Measurements from ENCODE around the gene PDZD8. TPM values are rescaled to one million over a fixed set of nuclear protein-coding genes. Genes with fewer than 3 reads are reported as not detected.

Gene PDZD8
- total and polyA plus RNA-seq, 2 donors: 14.5 to 28.2 TPM

GRCh38 chr10:117350909-117351308, 24.3 kb downstream of the PDZD8 start:
- Histone ChIP-seq H3K36me3 (ENCODE audit: insufficient read depth) (no peaks in the 10 kb centered on the region), H3K4me1 (ENCODE audit: insufficient read depth) (no peaks in the 10 kb centered on the region), H3K27ac (ENCODE audit: low read depth) (no peak overlapping the region), H3K4me3 (ENCODE audit: low read depth, low read length) (no peak overlapping the region)
- WGBS: 87% methylated on average over 3 of the region's 3 CpGs
- DNase-seq (ENCODE audit: extremely low spot score): no peak

- Histone ChIP-seq H3K36me3 (ENCODE audit: insufficient read depth) (no peaks in the 10 kb centered on the region), H3K4me1 (ENCODE audit: insufficient read depth) (no peaks in the 10 kb centered on the region), H3K4me3 (ENCODE audit: low read depth, low read length) (no peak overlapping the region), H3K27ac (ENCODE audit: low read depth) (no peak overlapping the region)
- DNase-seq (ENCODE audit: extremely low spot score): no peak
- WGBS: 68% methylated on average over 5 of the region's 5 CpGs
Measured at GRCh38 chr10:117348236-117348635, 27.0 kb downstream of the PDZD8 start.

GRCh38 chr10:117346574-117346973, 28.7 kb downstream of the PDZD8 start:
- 99% methylated on average over 3 of the region's 3 CpGs for WGBS
- H3K4me3 ChIP-seq (ENCODE audit: low read depth, low read length): no peak overlapping the region

GRCh38 chr10:117345143-117345542, 30.1 kb downstream of the PDZD8 start:
- DNase-seq (ENCODE audit: extremely low spot score): no peak
- Histone ChIP-seq H3K4me1 (ENCODE audit: insufficient read depth) (no peaks in the 10 kb centered on the region), H3K4me3 (ENCODE audit: low read depth, low read length) (no peak overlapping the region), H3K27ac (ENCODE audit: low read depth) (no peak overlapping the region), H3K36me3 (ENCODE audit: insufficient read depth) (no peaks in the 10 kb centered on the region)

More at GRCh38 chr10:117346574-117346973, 28.7 kb downstream of the PDZD8 start:
- Histone ChIP-seq H3K36me3 (ENCODE audit: insufficient read depth) (no peaks in the 10 kb centered on the region), H3K27ac (ENCODE audit: low read depth) (no peak overlapping the region), H3K4me1 (ENCODE audit: insufficient read depth) (no peaks in the 10 kb centered on the region)
- no peak for DNase-seq (ENCODE audit: extremely low spot score)

GRCh38 chr10:117342641-117343040, 32.6 kb downstream of the PDZD8 start:
- Histone ChIP-seq H3K27ac (ENCODE audit: low read depth) (no peak overlapping the region), H3K36me3 (ENCODE audit: insufficient read depth) (no peaks in the 10 kb centered on the region), H3K4me1 (ENCODE audit: insufficient read depth) (no peaks in the 10 kb centered on the region), H3K4me3 (ENCODE audit: low read depth, low read length) (no peak overlapping the region)
- no peak for DNase-seq (ENCODE audit: extremely low spot score)
- WGBS: 49% methylated on average over 5 of the region's 5 CpGs

GRCh38 chr10:117341061-117341460, 34.2 kb downstream of the PDZD8 start:
- no peak overlapping the region for H3K4me3 ChIP-seq (ENCODE audit: low read depth, low read length)
- no peak for DNase-seq (ENCODE audit: extremely low spot score)
- H3K27ac ChIP-seq (ENCODE audit: low read depth): no peak overlapping the region
- H3K4me1 ChIP-seq (ENCODE audit: insufficient read depth): no peaks in the 10 kb centered on the region
- no peaks in the 10 kb centered on the region for H3K36me3 ChIP-seq (ENCODE audit: insufficient read depth)
- 91% methylated on average over 4 of the region's 4 CpGs for WGBS

- H3K4me3 ChIP-seq (ENCODE audit: low read depth, low read length): no peak overlapping the region
- 94% methylated on average over 5 of the region's 5 CpGs for WGBS
- H3K27ac ChIP-seq (ENCODE audit: low read depth): no peak overlapping the region
- no peak for DNase-seq (ENCODE audit: extremely low spot score)
- no peaks in the 10 kb centered on the region for H3K36me3 ChIP-seq (ENCODE audit: insufficient read depth)
- H3K4me1 ChIP-seq (ENCODE audit: insufficient read depth): no peaks in the 10 kb centered on the region
Measured at GRCh38 chr10:117339979-117340378, 35.3 kb downstream of the PDZD8 start.

GRCh38 chr10:117339578-117339977, 35.7 kb downstream of the PDZD8 start:
- no peak for DNase-seq (ENCODE audit: extremely low spot score)
- no peak overlapping the region for H3K27ac ChIP-seq (ENCODE audit: low read depth)
- no peak overlapping the region for H3K4me3 ChIP-seq (ENCODE audit: low read depth, low read length)
- no peaks in the 10 kb centered on the region for H3K36me3 ChIP-seq (ENCODE audit: insufficient read depth)
- 100% methylated on average over 1 of the region's 1 CpG for WGBS
- no peaks in the 10 kb centered on the region for H3K4me1 ChIP-seq (ENCODE audit: insufficient read depth)

GRCh38 chr10:117334926-117335325, 40.3 kb downstream of the PDZD8 start:
- Histone ChIP-seq H3K27ac (ENCODE audit: low read depth) (no peak overlapping the region), H3K36me3 (ENCODE audit: insufficient read depth) (no peaks in the 10 kb centered on the region), H3K4me3 (ENCODE audit: low read depth, low read length) (no peak overlapping the region), H3K4me1 (ENCODE audit: insufficient read depth) (no peaks in the 10 kb centered on the region)
- no peak for DNase-seq (ENCODE audit: extremely low spot score)

- WGBS: 99% methylated on average over 2 of the region's 2 CpGs
- DNase-seq (ENCODE audit: extremely low spot score): no peak
Measured at GRCh38 chr10:117334066-117334465, 41.2 kb downstream of the PDZD8 start.

GRCh38 chr10:117327262-117327661, 48.0 kb downstream of the PDZD8 start:
- Histone ChIP-seq H3K4me3 (ENCODE audit: low read depth, low read length) (no peak overlapping the region), H3K36me3 (ENCODE audit: insufficient read depth) (peaks cover 5% of the 10 kb centered on the region), H3K27ac (ENCODE audit: low read depth) (no peak overlapping the region), H3K4me1 (ENCODE audit: insufficient read depth) (no peaks in the 10 kb centered on the region)
- DNase-seq (ENCODE audit: extremely low spot score): no peak

More at GRCh38 chr10:117334066-117334465, 41.2 kb downstream of the PDZD8 start:
- Histone ChIP-seq H3K4me1 (ENCODE audit: insufficient read depth) (no peaks in the 10 kb centered on the region), H3K27ac (ENCODE audit: low read depth) (no peak overlapping the region), H3K36me3 (ENCODE audit: insufficient read depth) (no peaks in the 10 kb centered on the region), H3K4me3 (ENCODE audit: low read depth, low read length) (no peak overlapping the region)

GRCh38 chr10:117324367-117324766, 50.9 kb downstream of the PDZD8 start:
- Histone ChIP-seq H3K4me1 (ENCODE audit: insufficient read depth) (no peaks in the 10 kb centered on the region), H3K27ac (ENCODE audit: low read depth) (no peak overlapping the region), H3K36me3 (ENCODE audit: insufficient read depth) (peaks cover 5% of the 10 kb centered on the region), H3K4me3 (ENCODE audit: low read depth, low read length) (no peak overlapping the region)
- DNase-seq (ENCODE audit: extremely low spot score): no peak
- WGBS: 93% methylated on average over 2 of the region's 2 CpGs

- DNase-seq (ENCODE audit: extremely low spot score): no peak
- Histone ChIP-seq H3K27ac (ENCODE audit: low read depth) (no peak overlapping the region), H3K4me3 (ENCODE audit: low read depth, low read length) (no peak overlapping the region), H3K4me1 (ENCODE audit: insufficient read depth) (no peaks in the 10 kb centered on the region), H3K36me3 (ENCODE audit: insufficient read depth) (peaks cover 3% of the 10 kb centered on the region)
- 73% methylated on average over 4 of the region's 4 CpGs for WGBS
Measured at GRCh38 chr10:117322260-117322659, 53.0 kb downstream of the PDZD8 start.

- no peak for DNase-seq (ENCODE audit: extremely low spot score)
- 79% methylated on average over 1 of the region's 1 CpG for WGBS
- Histone ChIP-seq H3K4me3 (ENCODE audit: low read depth, low read length) (no peak overlapping the region), H3K4me1 (ENCODE audit: insufficient read depth) (no peaks in the 10 kb centered on the region), H3K36me3 (ENCODE audit: insufficient read depth) (no peaks in the 10 kb centered on the region), H3K27ac (ENCODE audit: low read depth) (no peak overlapping the region)
Measured at GRCh38 chr10:117320050-117320665, 55.1 kb downstream of the PDZD8 start.

- Histone ChIP-seq H3K4me3 (ENCODE audit: low read depth, low read length) (no peak overlapping the region), H3K4me1 (ENCODE audit: insufficient read depth) (no peaks in the 10 kb centered on the region), H3K27ac (ENCODE audit: low read depth) (no peak overlapping the region), H3K36me3 (ENCODE audit: insufficient read depth) (peaks cover 2% of the 10 kb centered on the region)
- DNase-seq (ENCODE audit: extremely low spot score): no peak
Measured at GRCh38 chr10:117318909-117319308, 56.3 kb downstream of the PDZD8 start.
